Left renal pelvis (tissue), 4 donors: ENCODE data around the gene CDC42BPB. TPM values are rescaled to one million over a fixed set of nuclear protein-coding genes. Genes with fewer than 3 reads are reported as not detected.

ENCODE experiments used
- DNase-seq, 4 donors: peaks; one replicate each; pipeline ENCODE4 v3.0.0-alpha.2; 2013; ENCODE audit warnings: low read depth in 4 of 4, low spot score in 3 of 4
- polyA plus RNA-seq, 4 donors: library from polyadenylated mRNA; unstranded; fragments of 120-200 nt; gene quantifications; one replicate each; pipeline ENCODE4 v1.2.1, GENCODE V29; 2013; ENCODE audit not compliant: insufficient read length in 4 of 4

The CDC42BPB gene
- polyA plus RNA-seq, 4 donors = 66.5 to 84.8 (median 74.8) TPM

- DNase-seq = no peak
These were observed 37.3 kb upstream of the CDC42BPB start, which contains the start of gene EXOC3L4 for GRCh38 chr14:103094406-103095209. Gene EXOC3L4, plus strand, starts transcription at chr14:103094725. Its CDS starts 5,495 bp downstream, at chr14:103100220.

- DNase-seq = no peak
These were observed 36.6 kb upstream of the CDC42BPB start for GRCh38 chr14:103093856-103094405.

GRCh38 chr14:103091883-103092222, 34.5 kb upstream of the CDC42BPB start:
- DNase-seq = no peak

GRCh38 chr14:103091041-103091882, 33.9 kb upstream of the CDC42BPB start:
- DNase-seq = no peak

GRCh38 chr14:103090481-103091020, 33.2 kb upstream of the CDC42BPB start:
- DNase-seq = no peak

GRCh38 chr14:103089386-103090335, 32.3 kb upstream of the CDC42BPB start:
- no peak for DNase-seq

DNA sequence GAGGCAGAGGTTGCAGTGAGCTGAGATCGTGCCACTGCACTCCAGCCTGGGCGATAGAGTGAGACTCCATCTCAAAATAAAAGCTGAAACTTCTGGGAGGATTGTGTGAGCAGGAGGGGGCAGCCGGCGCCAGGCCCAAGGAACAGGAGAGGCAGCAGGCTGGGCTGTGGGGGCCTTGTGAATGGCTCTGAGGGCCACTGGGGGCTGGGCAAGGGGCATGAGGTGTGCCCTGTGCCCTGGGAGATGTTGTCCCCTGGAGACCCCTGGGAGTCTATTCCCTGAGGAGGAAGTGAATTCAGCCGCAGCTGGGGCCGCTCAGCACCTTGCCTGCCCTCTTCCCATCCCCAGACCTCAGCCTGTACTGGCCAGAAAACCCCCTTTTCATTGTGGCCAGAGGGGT, 31.6 kb upstream of the CDC42BPB start:
- DNase-seq = no peak

DNA sequence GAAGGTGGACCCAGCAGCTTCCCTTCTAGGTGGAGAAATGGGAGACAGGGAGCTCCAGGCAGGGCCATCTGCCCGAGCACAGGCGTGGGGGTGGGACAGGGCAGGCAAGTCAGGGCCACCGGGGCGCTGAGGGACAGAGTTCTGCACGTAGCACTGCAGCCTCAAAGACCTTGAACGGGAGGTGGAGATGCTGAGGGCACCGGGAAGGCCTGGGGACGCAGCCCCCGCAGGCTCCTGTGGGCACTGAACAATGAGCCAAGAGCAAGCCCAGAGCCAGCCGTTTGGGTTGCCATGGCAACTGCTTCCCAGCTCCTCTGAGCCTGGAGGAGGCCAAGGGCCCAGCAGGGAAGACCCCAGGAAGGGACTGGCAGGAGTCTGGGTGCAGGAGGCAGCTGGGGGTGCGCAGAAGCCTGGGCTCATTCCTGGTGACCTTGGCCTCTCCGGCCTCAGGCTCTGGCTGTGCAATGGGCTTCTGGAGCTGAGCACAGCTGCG, 30.0 kb upstream of the CDC42BPB start:
- DNase-seq = no peak

DNA sequence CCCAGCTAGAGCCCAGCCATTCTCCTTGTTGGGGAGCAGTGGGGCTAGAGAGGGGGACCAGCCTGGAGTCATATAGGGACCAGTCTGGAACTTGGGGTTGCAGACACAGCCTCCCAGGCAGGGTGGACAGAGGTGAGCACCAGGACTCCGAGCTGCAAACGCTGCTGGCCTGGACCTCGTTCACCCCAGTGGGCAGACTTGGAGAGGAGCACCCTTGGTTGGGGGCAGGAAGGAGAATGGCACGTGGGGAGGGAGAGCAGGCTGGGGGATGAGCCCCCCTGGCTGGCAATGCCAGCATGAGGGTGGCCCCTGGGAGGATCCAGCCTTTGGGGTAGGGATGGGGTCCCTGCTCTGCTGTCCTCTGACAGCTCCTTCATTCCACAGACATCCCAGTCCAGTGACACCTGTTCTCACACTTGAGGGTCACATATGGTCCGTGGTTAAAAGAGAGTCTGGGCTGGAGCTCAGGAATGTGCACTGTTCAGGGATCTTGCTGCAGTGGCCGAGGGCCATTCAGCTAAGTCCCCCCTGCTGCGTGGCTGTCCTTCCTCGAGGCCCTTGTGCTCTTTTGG, 29.5 kb upstream of the CDC42BPB start:
- DNase-seq = no peak

DNA sequence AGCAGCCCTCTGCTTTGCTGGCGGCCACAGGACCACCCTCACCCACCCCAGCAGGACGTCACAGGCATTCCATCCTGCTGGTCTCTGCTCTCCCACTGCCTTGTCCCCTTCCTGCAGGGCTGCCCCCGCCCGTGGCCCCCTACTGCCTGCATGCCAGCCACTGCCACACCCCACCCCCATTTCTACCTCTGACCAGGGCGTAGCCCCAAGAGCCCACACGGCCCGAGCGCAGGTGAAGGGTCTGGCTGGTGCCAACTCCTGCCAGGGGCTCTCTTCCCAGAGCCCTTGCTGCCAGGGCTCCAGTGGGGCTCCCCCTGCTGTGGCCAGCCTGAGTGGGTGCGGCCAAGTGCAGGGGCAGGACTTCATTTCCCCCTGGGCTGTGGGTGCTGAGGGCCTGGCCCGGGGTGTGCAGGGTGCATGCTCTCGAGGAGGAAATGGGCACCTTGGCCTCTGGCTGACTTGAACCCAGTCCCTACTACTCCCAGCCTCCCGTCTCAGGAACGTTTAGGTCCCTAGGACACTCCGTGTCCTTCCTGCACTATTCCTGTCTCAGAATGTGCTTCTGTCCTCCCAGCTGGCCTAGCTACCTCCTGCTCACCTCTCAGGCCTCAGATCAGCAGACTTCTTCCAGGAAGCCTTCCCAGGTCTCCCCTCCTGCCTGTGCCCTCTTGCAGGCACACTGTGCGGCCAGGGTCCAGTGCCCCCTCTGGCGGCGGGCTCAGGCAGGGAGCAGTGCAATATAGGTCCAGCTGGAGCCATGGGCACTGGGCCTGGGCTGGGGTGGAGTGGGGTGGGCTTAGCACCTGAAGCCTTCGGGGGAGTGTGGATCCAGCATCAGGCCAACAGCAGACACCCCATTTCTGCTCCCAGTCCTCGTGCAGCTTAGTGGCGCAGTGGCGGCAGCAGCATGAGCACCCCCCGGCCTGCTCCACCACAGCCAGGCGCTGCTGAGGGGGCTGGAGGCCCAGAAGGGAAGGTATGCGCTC, 28.1 kb upstream of the CDC42BPB start:
- DNase-seq = no peak

GRCh38 chr14:103084021-103084919, 26.9 kb upstream of the CDC42BPB start, which contains the start of gene LBHD2:
Gene LBHD2, plus strand, starts transcription at chr14:103084210. Its CDS starts 1,803 bp downstream, at chr14:103086013.
- DNase-seq = no peak

- no peak for DNase-seq
These were observed 24.6 kb upstream of the CDC42BPB start for GRCh38 chr14:103081951-103082350.

DNA sequence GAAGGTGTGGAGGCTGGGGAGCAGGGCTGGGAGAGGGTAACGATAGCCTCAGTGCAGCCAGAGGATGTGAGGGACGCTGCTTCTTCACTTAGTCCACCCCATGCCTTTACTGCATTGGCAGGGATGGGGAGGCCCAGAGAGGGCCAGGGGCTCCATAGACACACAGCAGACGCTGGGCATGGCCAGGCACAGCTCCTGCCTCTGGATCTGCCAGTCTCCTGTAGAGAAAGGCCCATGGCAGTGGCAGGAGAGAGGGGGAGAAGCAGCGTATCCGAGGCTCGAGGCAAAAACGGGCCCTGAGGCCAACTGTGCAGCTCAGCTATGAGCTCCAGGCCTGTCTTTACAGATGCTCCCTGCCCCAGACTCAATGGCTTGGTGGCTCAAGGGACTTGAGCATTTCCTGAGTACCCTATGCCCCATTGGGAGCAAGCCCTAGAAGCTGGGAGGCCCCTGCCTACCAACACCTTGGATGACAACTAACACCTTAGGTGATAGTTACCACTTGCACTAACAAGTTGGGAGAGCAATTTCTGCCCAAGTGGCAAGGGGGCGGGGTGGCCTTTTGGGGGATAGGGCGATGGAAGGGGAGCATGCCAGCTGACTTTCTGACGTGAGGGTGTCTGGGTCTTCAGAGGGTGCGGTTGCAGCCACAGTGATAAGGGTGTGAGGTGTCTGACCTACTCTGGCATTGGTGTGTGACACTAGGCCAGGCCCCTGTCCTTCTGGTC, 21.7 kb upstream of the CDC42BPB start:
- no peak for DNase-seq

- peak in 2 of 4 donors; percentile 66 to 69 for DNase-seq
These were observed 21.0 kb upstream of the CDC42BPB start for GRCh38 chr14:103078420-103078749.

DNA sequence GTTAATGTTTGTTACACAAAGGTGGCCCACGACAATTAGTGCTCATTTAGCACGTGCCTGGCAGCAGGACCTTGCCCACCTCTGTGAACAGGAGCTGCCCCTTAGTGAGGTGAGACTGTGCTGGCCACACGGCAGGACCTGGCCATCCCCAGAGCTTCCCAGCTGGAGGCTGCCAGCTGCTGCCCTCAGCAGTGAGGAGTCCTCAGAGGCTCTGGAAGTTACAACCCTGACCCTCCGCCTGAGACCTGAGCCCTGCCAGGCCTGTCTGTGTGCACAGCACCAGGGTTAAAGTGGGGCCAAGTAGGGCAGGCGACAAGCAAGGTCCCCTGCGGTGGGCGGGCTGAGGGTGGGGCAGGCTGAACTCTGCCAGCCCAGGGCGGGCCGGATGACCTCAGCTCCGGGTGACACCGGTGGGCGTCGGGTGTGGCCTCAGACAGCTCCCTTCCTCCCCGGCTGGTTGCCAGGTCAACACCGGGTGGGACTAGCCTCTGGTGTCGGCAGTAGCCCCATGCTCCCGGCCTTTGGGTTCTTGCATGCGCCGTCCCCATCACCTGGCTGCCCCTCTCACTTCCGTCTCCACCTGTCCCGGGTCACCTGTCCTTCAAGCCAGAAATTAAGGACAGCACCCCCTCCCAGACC, 17.5 kb upstream of the CDC42BPB start:
- no peak for DNase-seq
